ENCODE results near the gene PRKN.
"Not testable (repeated sequence)": the region's sequence is repeated elsewhere in the genome, so short reads cannot be mapped to it uniquely, and the experiment has no call there.

Gene PRKN

DNA sequence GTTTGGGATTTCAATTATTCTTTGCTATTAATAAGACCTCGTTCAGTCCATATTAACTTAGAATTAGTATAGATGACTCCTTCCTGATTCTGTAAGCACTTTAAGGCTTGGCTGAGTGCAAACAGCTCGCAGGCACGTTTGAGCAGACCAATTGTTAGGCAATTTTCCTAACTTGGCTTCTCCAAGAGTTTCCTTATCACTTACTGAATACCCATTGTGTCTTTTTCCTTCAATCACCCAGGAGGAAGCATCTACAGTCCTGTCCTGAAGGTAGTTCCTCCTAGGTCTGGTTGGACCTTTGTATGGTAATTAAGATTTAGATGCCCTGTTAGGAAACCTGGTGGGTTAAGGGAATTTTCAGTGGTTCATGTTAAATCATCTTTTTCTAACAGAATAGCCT lies 1414.1 kb downstream of the PRKN start:
- DNase-seq, result not testable (repeated sequence)

DNA sequence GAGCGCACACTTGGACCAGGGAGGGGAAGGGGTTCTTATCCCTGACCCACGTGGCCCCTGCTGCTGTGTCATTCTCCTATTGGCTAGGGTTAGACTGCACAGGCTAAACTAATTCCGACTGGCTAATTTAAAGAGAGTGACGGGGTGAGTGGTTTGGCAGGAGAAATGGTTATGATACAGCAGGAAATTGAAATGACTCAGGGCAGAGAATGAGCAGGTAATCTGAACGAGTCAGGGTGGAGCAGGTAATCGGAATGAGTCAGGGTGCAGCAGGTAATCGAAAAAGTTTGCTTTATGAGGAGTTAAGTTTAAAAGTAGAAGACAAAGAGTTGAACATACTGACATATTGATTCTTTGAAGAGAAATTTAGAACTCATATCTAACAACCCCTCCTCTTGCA lies 1417.8 kb downstream of the PRKN start:
- DNase-seq, result not testable (repeated sequence)

DNA sequence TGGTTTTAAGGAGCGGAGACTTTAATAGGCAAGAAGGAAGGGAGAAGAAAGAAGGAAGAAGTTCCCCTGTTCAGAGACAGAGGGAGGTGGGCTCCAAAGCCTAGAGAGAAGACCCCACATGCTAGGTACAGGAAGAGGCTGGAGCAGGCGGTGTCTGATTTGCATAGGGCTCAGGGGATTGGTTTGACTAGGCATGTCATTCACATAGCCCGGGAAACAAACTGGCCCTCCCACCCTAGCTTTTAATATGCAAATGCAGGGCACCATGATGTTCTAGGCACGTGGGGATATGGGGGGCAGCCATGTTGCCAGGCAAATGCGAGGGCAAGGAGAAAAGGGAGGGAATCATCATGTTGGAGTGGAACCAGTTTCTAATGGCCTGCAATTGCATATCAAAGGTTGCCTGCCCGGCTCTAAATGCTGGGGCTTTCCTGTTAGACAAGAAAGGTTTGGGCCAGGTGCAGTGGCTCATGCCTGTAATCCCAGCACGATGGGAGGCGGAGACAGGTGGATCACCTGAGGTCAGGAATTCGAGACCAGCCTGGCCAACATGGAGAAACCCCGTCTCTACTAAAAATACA lies 1419.4 kb downstream of the PRKN start:
- DNase-seq, result no peak

DNA sequence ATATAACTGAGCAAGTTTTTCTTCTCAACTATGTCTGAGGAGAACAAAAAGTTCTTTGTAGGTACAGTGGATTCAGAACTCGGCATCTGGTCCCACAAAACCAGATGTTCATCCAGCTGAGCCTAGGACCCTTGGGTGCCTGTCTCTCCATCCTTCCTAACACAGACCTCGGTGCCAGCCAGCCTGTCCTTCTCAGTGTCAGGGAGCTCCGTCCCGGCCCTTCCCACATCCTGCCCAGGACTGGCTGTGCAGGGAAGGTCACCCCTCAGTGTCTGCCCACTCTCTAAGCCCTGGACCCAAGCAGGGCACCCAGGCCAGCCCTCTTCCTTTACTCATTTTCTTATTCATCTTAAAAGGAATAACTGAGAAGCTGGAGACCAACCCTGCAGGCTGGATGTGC lies 1421.7 kb downstream of the PRKN start:
- DNase-seq, result no peak

DNA sequence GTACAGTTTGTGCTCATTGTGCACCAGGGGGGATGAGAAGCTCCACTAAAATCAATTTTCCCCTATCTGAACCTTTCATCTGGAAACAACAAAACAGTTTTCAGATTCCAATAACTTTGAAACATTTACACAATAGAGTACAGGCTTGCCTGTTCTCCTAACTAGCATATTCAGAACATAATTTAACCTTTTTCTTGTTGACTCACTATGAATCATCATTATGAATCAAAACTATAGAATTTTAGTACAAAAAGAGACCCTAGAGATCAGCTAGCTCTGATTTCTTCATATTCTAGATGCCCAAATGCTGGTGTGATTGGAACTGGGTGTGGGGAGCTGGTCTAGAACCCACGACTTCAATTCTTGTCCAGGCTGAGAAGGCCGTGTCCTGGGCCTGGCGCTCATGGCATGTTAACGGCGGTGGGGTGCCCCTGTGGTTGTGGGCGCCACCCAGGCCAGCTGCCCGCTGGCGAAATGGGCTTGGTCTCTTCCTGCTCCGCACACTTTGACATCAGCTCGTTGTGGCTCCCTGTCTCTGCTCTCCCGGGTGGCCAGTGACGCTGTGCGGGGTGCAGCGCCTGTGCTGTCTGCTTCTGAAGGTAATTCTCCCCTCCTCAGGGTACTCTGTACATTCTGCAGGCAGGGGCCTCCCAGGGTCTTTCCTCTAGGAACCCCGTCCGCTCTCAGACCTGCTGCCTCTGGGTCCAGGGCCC lies 1423.8 kb downstream of the PRKN start:
- DNase-seq, result no peak

DNA sequence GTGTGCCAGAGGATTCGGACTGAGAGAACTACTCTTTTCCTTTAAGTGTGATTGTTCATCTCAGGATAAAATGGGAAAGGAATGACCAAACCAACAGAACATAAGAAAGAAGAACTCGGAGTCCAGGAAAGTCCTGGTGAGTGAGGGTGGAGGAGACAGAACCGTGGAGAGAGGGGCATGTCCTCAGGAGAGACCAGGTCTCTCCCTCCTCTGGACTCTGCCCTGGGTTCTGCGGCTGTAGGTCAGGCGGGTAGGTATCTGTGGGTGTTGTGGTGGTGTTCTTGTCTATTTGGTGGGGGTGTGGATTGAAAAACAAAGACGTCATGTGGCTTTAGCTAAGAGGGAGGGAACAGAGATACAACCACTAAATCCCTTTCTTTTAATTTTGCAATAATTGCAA lies 1424.6 kb downstream of the PRKN start:
- no peak for DNase-seq

DNA sequence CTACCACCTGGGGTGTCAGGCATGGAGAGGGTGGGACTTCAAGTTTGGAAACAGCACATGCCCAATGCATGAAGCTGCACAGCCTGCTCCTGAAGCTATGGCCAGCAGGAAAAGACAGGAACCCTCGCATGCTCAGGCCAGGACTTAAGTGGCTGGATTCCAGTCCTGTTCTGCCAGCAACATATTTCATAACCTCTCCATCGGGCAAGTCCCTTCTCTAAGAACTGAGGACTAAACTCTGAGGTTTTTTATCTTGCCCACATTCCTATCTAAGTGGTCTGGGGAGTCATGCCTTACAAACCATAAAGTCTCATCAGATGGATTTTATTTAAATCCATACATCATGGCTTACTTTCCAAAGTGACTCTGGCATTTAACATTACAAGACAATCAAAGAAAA lies 1426.2 kb downstream of the PRKN start:
- DNase-seq, result no peak

DNA sequence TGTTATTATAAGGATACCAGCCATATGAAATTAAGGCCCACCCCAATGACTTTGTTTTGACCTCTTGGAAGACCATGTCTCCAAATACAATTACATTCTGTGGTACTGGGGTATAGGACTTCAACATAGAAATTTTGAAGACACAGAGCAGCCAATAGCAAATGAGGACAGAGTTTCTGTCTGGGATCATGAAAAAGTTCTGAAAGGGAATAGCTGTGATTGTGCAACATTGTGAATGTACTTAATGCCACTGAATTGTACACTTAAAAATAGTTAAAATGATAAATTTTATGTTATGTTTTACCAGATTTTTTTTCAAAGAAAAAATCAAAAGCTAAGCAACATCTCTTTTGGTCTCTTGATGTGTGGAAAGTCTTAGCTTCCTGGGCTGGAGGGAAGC lies 1426.7 kb downstream of the PRKN start:
- no peak for DNase-seq

DNA sequence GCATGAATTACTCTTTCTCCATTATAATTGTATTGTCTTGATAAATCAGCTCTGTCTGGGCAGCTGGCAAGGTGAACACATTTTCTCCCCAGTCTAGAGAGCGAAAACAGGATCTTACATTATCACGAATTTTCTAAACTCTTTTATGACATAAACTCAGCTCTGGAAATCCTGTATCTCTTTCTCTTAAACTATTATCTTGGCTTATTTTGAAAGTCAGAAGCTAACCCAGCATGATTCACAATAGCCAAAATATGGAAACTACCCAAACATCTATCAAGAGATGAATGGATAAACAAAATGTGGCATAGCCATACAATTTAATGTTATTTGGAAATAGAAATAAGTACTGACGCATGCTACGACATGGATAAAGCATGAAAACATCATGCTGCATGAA lies 1427.8 kb downstream of the PRKN start:
- DNase-seq, result no peak

Measured in CD4-positive, alpha-beta T cell treated with Interleukin-4 for 1 hour (primary cell).